B cell (primary cell): ENCODE results near the gene PAPPA. TPM values are rescaled to one million over a fixed set of nuclear protein-coding genes. Genes with fewer than 3 reads are reported as not detected.

Experiments
- ATAC-seq: fragments of 200-7000 bp; cut with Tn5 transposase; one replicate; pipeline ENCODE4 v1.10.0; 2021; ENCODE audit warnings: low read depth, mild to moderate bottlenecking, moderate number of reproducible peaks, moderate library complexity
- CTCF ChIA-PET: fragments of 350-600 bp; sonication (Branson Sonifier 250); formaldehyde crosslinking; loops from one replicate; lab custom pipeline; 2021; ENCODE audit warnings: antibody characterized with exemption, inconsistent platforms; lab: Charles Lee
- POLR2A ChIA-PET: fragments of 350-600 bp; sonication (Branson Sonifier 250); formaldehyde crosslinking; loops from one replicate; lab custom pipeline; 2021; ENCODE audit warnings: antibody characterized with exemption; lab: Charles Lee
- DNase-seq: peaks from one replicate; pipeline ENCODE4 v3.0.0; 2013
- H2AFZ ChIP-seq: 2 replicates; pipeline ENCODE4 v1.6.1; 2012; ENCODE audit warnings: mild to moderate bottlenecking, low read depth, low read length; ENCODE audit not compliant: insufficient read depth, poor library complexity, severe bottlenecking
- H3K27ac ChIP-seq, 2 donors: 1 replicate in 1 of 2; 2 replicates in 1 of 2; pipeline ENCODE4 v1.5.1; 2012 to 2013; ENCODE audit warnings: low read length in 2 of 2, mild to moderate bottlenecking in 2 of 2, moderate library complexity in 1 of 2
- H3K27me3 ChIP-seq, 4 experiments: fragments of 200-600 bp in 1 of 4; sonication (generic) in 1 of 4; replicated peaks in 1 of 4; 1 replicate in 2 of 4; 2 replicates in 2 of 4; pipeline versions ENCODE4 v1.6.1 to v1.7.0; 2013 to 2016; ENCODE audit warnings: low read length in 3 of 4, mild to moderate bottlenecking in 2 of 4, mixed read lengths in 1 of 4, moderate library complexity in 1 of 4; ENCODE audit not compliant: insufficient read depth in 4 of 4, control insufficient read depth in 3 of 4; ENCODE audit errors: control extremely low read depth in 1 of 4
- H3K36me3 ChIP-seq, 2 experiments: replicated peaks in 1 of 2; 1 replicate in 1 of 2; 2 replicates in 1 of 2; pipeline versions ENCODE4 v1.6.1 to v1.7.1; 2013; ENCODE audit warnings: low read length in 1 of 2; ENCODE audit not compliant: insufficient read depth in 2 of 2, control insufficient read depth in 1 of 2; ENCODE audit errors: control extremely low read depth in 1 of 2, extremely low read depth in 1 of 2
- H3K4me1 ChIP-seq, 2 donors: fragments of 200-600 bp in 1 of 2; sonication (generic) in 1 of 2; 1 replicate in 1 of 2; 2 replicates in 1 of 2; pipeline versions ENCODE4 v1.5.1 to v1.6.1; 2013 to 2017; ENCODE audit warnings: low read length in 2 of 2; ENCODE audit not compliant: control insufficient read depth in 2 of 2, insufficient read depth in 2 of 2
- H3K4me2 ChIP-seq: replicated peaks from 2 replicates; pipeline ENCODE3; 2012; ENCODE audit warnings: mild to moderate bottlenecking, low read depth, low read length; ENCODE audit not compliant: poor library complexity, severe bottlenecking
- H3K4me3 ChIP-seq, 5 experiments: fragments of 200-600 bp in 1 of 5; sonication (generic) in 1 of 5; 1 replicate in 3 of 5; 2 replicates in 2 of 5; pipeline versions ENCODE4 v1.5.1 to v1.7.0; 2011 to 2016; ENCODE audit warnings: low read length in 4 of 5, mild to moderate bottlenecking in 4 of 5, low read depth in 2 of 5, control low read depth in 1 of 5, moderate library complexity in 1 of 5; ENCODE audit not compliant: insufficient read depth in 1 of 5; ENCODE audit errors: control extremely low read depth in 1 of 5, extremely low read depth in 1 of 5
- H3K79me2 ChIP-seq: fragments of 200-600 bp; sonication (generic); one replicate; pipeline ENCODE4 v1.6.0; 2016; ENCODE audit warnings: low read length; ENCODE audit not compliant: control insufficient read depth, insufficient read depth
- H3K9ac ChIP-seq: fragments of 200-600 bp; sonication (generic); 2 replicates; pipeline ENCODE4 v1.6.1; 2017; ENCODE audit warnings: mild to moderate bottlenecking, low read length, moderate library complexity
- H3K9me3 ChIP-seq, 3 donors: one replicate each; pipeline versions ENCODE4 v1.6.1 to v1.7.1; 2013; ENCODE audit warnings: low read length in 2 of 3; ENCODE audit not compliant: control insufficient read depth in 2 of 3, insufficient read depth in 1 of 3; ENCODE audit errors: control extremely low read depth in 1 of 3
- H4K20me1 ChIP-seq: 2 replicates; pipeline ENCODE4 v1.6.0; 2012; ENCODE audit warnings: mild to moderate bottlenecking, low read length; ENCODE audit not compliant: insufficient read depth, control insufficient read depth, poor library complexity, severe bottlenecking
- H3K27ac Mint-ChIP-seq: one replicate; pipeline ENCODE4 v1.8.0; 2021; ENCODE audit warnings: mixed read lengths
- H3K27me3 Mint-ChIP-seq: one replicate; pipeline ENCODE4 v1.8.0; 2021; ENCODE audit warnings: mixed read lengths
- H3K4me1 Mint-ChIP-seq: one replicate; pipeline ENCODE4 v1.8.0; 2021; ENCODE audit warnings: mixed read lengths
- H3K4me3 Mint-ChIP-seq: one replicate; pipeline ENCODE4 v1.8.0; 2021; ENCODE audit warnings: mixed read lengths
- H3K9me3 Mint-ChIP-seq: one replicate; pipeline ENCODE4 v1.8.0; 2022; ENCODE audit warnings: mixed read lengths; ENCODE audit not compliant: insufficient read depth
- CTCF ChIP-seq: fragments of 200-600 bp; IDR thresholded peaks from one replicate; pipeline ENCODE4 v1.8.0; 2022; ENCODE audit warnings: antibody characterized with exemption, mild to moderate bottlenecking
- EZH2 ChIP-seq: IDR thresholded peaks from 2 replicates; pipeline ENCODE4 v1.6.1; 2012; ENCODE audit warnings: borderline replicate concordance, low read depth, mild to moderate bottlenecking, moderate library complexity, low read length; ENCODE audit not compliant: insufficient read depth, poor library complexity, severe bottlenecking
- WGBS: methylation state at CpG from one replicate; pipeline ENCODE4 v1.1.5; 2013; ENCODE audit warnings: missing lambda C conversion rate; ENCODE audit not compliant: insufficient coverage; 5-methylcytosine and 5-hydroxymethylcytosine counted together
- intact Hi-C: fragments of 100-400 bp; cut with micrococcal nuclease; formaldehyde crosslinking; loops from one replicate; pipeline ENCODE4 v1.10.0; 2022
- polyA plus RNA-seq: library from polyadenylated mRNA; depleted of rRNA; stranded (reverse); fragments of >200 nt; gene quantifications from 2 replicates; pipeline ENCODE4 v1.2.3, GENCODE V29; 2012
- total RNA-seq, 2 donors: library from RNA; stranded (reverse); fragments of 120-200 nt in 1 of 2; gene quantifications; 1 replicate in 1 of 2; 2 replicates in 1 of 2; pipeline versions ENCODE4 v1.2.3 to v1.2.4, GENCODE V29; 2013 to 2022

PAPPA gene
- total and polyA plus RNA-seq, 2 donors (not counting 1 experiment from before 2014, with no cell fraction given): not detected

GRCh38 chr9:116154334-116154975, 864 bp downstream of the PAPPA start:
- intact Hi-C loops: no loop called here
- ATAC-seq (no peak), DNase-seq (no peak)
- Histone ChIP-seq H3K4me2 (no peak overlapping the region), H3K79me2 (no peaks in the 10 kb centered on the region), H3K4me3 (no peak overlapping the region), H2AFZ (no peak overlapping the region), H3K9ac (no peak overlapping the region), H4K20me1 (no peaks in the 10 kb centered on the region), H3K4me1 (no peaks in the 10 kb centered on the region), H3K9me3 (peaks cover 0 to 5% (median 0%) of the 10 kb centered on the region in 3 donors), H3K27ac (no peak overlapping the region), H3K27me3 (peaks cover 0 to 37% (median 14%) of the 10 kb centered on the region in 4 experiments), H3K36me3 (no peaks in the 10 kb centered on the region)
- Mint-ChIP-seq H3K4me3 (no peak overlapping the region), H3K27me3 (peaks cover 73% of the 10 kb centered on the region), H3K9me3 (no peaks in the 10 kb centered on the region), H3K4me1 (peaks cover 7% of the 10 kb centered on the region), H3K27ac (no peak overlapping the region)
- WGBS: 5% methylated on average over 73 of the region's 74 CpGs
- no peak for TF ChIP-seq EZH2
- no peak for TF ChIP-seq CTCF
- ChIA-PET POLR2A (no interaction called here), CTCF (no interaction called here)

- ATAC-seq (no peak), DNase-seq (no peak)
- Histone ChIP-seq H3K27ac (no peak overlapping the region), H3K27me3 (peaks cover 0 to 43% (median 14%) of the 10 kb centered on the region in 4 experiments), H3K4me1 (no peaks in the 10 kb centered on the region), H4K20me1 (no peaks in the 10 kb centered on the region), H3K36me3 (no peaks in the 10 kb centered on the region), H3K9me3 (peaks cover 0 to 5% (median 0%) of the 10 kb centered on the region in 3 donors), H3K4me3 (no peak overlapping the region), H3K79me2 (no peaks in the 10 kb centered on the region), H3K4me2 (no peak overlapping the region), H3K9ac (no peak overlapping the region), H2AFZ (no peak overlapping the region)
- 6% methylated on average over 18 of the region's 27 CpGs for WGBS
- ChIA-PET CTCF (no interaction called here), POLR2A (no interaction called here)
- no peak for TF ChIP-seq CTCF
- no peak for TF ChIP-seq EZH2
- Mint-ChIP-seq H3K27me3 (peaks cover 73% of the 10 kb centered on the region), H3K4me1 (peaks cover 7% of the 10 kb centered on the region), H3K27ac (no peak overlapping the region), H3K4me3 (no peak overlapping the region), H3K9me3 (no peaks in the 10 kb centered on the region)
- intact Hi-C loops: no loop called here
Observed at GRCh38 chr9:116154976-116155697, 1.5 kb downstream of the PAPPA start.
